ENCODE data around the gene PLEKHA7.
A peak's percentile ranks its signal among the peaks of the same experiment; 100 is the strongest.

The PLEKHA7 gene

GRCh38 chr11:16785520-16786128 lies 228.6 kb downstream of the PLEKHA7 start:
- peak; percentile 12 to 83 for DNase-seq

- DNase-seq = no peak
Observed at GRCh38 chr11:16784666-16785065, 229.5 kb downstream of the PLEKHA7 start.

GRCh38 chr11:16784097-16784496 lies 230.1 kb downstream of the PLEKHA7 start:
- no peak for DNase-seq

- no peak for DNase-seq
Observed at GRCh38 chr11:16783321-16783801, 230.9 kb downstream of the PLEKHA7 start.

GRCh38 chr11:16781936-16782919 lies 232.0 kb downstream of the PLEKHA7 start:
- no peak for DNase-seq

DNA sequence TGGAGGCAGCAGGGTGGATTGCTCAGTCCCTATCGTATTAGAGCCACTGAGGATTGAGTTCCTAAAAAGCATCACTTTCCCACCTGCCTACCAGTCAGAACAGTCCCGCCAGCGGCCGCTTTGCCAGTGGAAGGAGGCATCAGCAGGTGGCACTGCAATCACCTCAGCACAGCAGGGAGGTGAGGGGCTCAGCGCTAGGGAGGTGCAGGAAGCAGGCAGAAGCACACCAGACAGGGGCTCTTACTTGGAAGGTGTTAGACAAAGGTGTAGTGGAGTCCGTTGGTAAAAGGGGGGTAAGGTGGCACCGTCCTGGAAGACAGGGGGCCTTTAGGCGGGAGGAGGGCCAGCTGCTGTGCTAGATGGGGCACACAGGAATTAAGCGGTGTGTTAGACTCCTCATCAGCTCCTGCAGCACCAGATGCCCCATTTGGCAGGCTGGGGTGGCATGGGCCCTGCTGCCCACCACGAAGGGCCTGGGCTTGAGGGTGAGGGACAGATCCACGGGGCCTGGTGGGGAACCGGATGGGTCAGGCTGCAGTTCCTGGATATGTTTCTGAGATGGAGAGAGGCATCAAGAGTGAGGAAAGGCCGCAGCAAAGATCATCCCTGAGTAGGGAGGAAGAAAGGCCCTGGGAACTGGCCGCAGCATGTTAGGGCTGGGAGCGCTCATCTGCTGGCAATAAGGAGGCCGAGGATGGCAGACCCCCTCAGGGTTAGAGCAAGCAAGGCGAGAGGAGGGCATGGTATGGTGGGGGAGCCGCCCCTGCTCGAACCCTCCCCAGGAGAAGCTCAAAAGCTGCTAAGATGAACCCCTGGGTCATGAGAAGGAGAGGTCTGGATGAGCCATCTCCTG lies 233.3 kb downstream of the PLEKHA7 start:
- DNase-seq = no peak

- DNase-seq = no peak
Observed at GRCh38 chr11:16780146-16780545, 234.1 kb downstream of the PLEKHA7 start.

DNA sequence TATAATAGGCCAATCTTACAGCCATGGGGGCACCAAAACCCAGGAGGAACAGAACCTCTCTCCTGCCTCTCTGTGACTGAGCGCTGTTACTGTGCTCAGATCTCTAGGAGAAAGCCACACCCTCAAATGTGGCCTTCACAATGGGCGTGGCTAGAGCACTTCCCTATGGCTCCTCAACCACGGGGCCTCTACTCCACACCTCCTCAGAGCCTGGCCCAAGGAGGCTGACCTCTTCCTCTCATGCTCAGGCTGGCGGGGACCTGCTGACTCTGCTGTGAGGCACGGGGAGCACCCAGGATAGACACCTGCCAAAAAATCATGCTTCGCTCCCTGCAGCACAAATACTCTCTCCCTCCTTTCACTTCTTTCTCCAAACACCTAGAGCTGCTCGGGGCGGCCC lies 234.8 kb downstream of the PLEKHA7 start:
- DNase-seq = peak in 1 of 2 experiments; percentile 18

DNA sequence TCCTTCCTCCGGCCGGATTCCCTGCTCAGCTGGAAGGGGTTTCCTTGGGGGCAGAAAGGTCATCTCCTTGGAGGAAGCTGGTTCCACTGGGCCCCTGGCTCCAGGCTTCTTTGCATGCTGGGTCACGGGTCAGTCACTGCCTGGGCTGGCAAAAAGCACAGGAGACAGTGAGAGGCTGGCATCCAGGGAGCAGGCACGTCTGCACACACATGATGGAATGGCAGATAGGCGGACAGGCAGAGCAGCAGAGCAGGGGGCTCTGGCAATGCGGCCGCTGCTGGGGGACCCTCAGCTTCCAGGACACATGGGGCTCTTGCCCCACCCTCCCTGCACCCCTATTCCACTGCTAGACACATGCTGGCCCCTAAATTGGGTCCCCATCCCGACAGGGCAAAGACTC lies 235.3 kb downstream of the PLEKHA7 start:
- no peak for DNase-seq

GRCh38 chr11:16778286-16778685 lies 235.9 kb downstream of the PLEKHA7 start:
- DNase-seq = no peak

- DNase-seq = no peak
Observed at GRCh38 chr11:16777613-16777975, 236.6 kb downstream of the PLEKHA7 start.

DNA sequence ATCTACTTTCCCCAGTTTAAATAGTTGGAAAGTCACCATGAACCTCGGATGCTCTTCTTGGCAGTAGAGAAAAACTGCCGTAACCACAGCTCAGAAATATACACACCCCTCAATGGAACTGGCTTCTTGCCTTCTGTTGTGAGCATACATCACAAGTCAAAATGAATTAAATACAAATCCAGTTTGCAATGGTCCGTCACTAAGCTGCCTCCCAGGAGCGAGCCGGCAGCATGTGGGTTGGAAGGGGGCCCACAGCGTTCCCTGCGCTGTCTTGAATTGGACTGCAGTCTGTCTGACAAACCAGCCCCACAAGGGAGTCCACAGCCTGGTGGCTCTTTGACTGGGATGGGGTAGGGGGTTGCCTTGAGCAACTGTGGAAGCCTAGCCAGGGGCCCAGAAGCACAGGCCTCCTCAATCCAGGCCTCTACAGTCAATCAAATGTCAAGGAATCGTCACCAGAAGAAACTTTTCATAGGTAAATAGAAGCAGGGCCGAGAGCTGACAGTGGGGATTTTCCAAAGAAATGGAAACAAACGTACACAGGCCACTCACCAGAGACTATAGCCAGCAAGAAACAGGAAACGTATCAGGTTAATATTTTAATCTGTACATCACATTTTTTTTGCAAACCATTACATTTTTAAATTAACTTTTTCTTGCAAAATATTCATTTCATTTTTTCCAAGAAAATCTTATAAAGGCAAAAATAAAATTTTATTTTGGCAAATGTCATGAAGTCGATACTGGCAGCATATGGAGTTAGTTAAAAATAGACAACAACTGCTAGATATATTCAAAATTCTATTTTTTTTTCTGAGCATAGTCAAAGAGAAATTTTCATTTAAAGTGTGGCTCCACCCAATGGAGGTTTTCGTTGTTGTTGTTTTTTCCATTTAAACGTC lies 237.3 kb downstream of the PLEKHA7 start:
- DNase-seq = no peak

GRCh38 chr11:16775614-16776283 lies 238.5 kb downstream of the PLEKHA7 start:
- DNase-seq = no peak

DNA sequence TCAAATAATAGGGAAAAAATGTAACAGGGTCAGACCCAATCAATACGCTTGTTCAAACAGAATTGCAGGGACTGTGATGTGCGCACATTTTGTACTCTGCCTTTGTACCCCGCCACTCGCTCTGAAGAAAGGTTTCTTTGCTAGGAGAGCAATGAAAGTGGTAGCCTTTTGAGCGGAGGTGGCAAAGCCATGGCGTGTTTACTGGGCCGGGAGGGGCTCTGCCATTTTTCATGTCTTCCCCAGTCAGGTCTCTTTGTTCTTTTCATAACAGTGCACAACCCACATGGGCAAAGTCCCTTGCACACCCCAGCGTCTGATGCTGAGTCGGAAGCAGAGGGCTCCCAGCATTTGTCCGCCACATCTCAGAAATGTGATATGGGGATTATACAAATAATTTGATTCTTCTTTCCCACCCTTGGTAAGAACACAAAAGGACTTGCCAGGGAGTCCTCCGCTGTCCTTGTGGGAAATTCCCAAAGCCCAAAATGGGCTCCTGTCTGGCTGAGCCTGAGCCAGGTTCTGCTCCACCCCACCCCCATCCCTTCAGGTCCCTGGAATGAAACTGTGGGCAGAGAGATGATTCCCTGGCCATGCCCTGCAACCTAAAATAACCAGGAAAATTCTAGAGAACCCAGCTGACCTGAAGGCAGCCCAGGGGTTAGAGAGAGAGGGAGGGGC lies 239.1 kb downstream of the PLEKHA7 start:
- DNase-seq = no peak

DNA sequence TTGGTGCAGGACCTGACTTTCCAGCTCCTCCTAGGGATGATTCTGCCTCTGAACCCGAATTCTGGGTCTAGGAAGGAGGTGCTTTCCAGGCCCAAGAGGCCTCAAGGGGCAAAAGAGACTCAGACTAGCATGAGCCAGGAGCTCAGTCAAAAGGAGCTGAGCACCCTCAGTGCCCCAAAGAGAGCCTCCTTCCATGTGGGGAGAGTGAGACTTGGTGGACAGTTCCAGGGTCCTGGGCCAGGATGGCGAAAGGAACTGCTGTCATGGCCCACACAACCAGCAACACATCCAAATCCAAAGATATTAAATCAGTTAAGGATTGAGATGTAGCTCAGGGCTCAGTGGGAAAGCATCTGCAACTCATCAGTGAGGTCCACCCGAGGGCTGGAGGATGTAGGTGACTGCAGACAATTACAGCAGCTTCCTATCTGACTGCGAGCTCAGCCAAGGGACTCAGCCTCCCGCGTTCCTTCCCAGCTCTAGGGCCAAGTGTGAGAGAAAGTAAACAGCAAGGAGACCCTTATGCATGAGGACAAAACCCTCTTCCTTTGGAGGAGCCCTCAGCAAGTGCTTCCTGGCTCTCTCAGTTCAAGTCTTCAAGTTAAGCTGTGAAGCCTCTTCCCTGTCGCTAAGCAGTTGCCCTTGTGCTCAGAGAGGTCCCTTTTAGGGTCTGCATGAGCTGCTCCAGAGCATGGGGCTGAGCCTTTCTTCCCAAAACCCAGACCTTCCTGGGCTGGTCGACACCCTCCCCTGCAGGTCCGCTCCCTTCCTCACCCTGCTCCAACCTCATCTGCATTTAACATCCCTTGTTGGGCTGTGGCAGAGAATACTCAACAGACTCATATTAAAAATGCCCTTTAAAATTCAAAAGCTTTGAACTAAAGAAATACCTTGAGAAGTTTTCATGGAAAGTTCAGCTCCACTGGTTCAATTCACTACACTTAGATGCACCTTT lies 240.0 kb downstream of the PLEKHA7 start:
- no peak for DNase-seq

GRCh38 chr11:16772141-16772512 lies 242.1 kb downstream of the PLEKHA7 start:
- no peak for DNase-seq

- DNase-seq = no peak
Observed at GRCh38 chr11:16771350-16772140, 242.7 kb downstream of the PLEKHA7 start.

DNA sequence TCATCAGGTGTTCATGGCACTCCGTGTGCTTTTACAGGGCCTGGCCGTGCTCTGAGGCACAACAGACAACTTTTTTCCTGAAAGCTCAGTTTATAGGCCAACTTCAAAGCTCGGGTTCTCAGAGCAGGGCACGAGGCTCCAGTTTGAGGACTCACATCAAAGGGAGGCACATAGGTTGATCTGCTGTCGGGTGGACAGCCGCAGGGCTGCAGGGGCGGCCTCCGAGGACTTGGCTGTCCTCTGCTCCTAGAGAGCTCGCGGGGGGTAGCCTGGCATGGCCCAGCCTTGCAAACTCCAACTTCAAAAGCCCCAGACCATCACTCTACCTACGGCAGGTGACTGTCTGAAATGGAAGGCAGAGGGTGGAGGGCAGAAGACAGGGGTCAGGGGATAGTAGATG lies 244.2 kb downstream of the PLEKHA7 start:
- no peak for DNase-seq

- DNase-seq = no peak
Observed at GRCh38 chr11:16769386-16769785, 244.8 kb downstream of the PLEKHA7 start.

All from NCI-H526 (cell line).